Hepatocyte (in vitro differentiated cells): ENCODE data around the gene TMEM38A. TPM values are rescaled to one million over a fixed set of nuclear protein-coding genes. Genes with fewer than 3 reads are reported as not detected.

Source experiments
- DNase-seq: peaks from one replicate; pipeline ENCODE4 v3.0.0-alpha.2; 2016; ENCODE audit warnings: low spot score
- H2AFZ ChIP-seq: fragments of 200-600 bp; sonication (generic); 2 replicates; pipeline ENCODE4 v1.6.0; 2016; ENCODE audit warnings: antibody characterized with exemption, mild to moderate bottlenecking
- H3K27ac ChIP-seq: fragments of 200-600 bp; sonication (generic); 2 replicates; pipeline ENCODE4 v1.5.1; 2016; ENCODE audit warnings: mild to moderate bottlenecking
- H3K27me3 ChIP-seq: fragments of 200-600 bp; sonication (generic); 2 replicates; pipeline ENCODE4 v1.6.1; 2016
- H3K36me3 ChIP-seq: fragments of 200-600 bp; sonication (generic); replicated peaks from 2 replicates; pipeline ENCODE4 v1.5.1; 2016; ENCODE audit warnings: low read depth; ENCODE audit not compliant: insufficient read depth
- H3K4me1 ChIP-seq: fragments of 200-600 bp; sonication (generic); 2 replicates; pipeline ENCODE4 v1.5.1; 2016; ENCODE audit warnings: mild to moderate bottlenecking, moderate library complexity; ENCODE audit not compliant: insufficient read depth
- H3K4me2 ChIP-seq: fragments of 200-600 bp; sonication (generic); 2 replicates; pipeline ENCODE4 v1.6.0; 2016
- H3K4me3 ChIP-seq: fragments of 200-600 bp; sonication (generic); 2 replicates; pipeline ENCODE4 v1.5.1; 2016; ENCODE audit warnings: mild to moderate bottlenecking
- H3K79me2 ChIP-seq: fragments of 200-600 bp; sonication (generic); 2 replicates; pipeline ENCODE4 v1.6.0; 2017; ENCODE audit warnings: mild to moderate bottlenecking
- H3K9me2 ChIP-seq: fragments of 200-600 bp; sonication (generic); replicated peaks from 2 replicates; pipeline ENCODE4 v1.6.0; 2017; ENCODE audit warnings: mild to moderate bottlenecking; ENCODE audit not compliant: insufficient read depth
- H3K9me3 ChIP-seq: fragments of 200-600 bp; sonication (generic); 2 replicates; pipeline ENCODE4 v1.5.1; 2016; ENCODE audit warnings: low read depth, mild to moderate bottlenecking
- H4K20me1 ChIP-seq: fragments of 200-600 bp; sonication (generic); 2 replicates; pipeline ENCODE4 v1.6.0; 2016; ENCODE audit warnings: mild to moderate bottlenecking; ENCODE audit not compliant: insufficient read depth, poor library complexity, severe bottlenecking
- CTCF ChIP-seq: fragments of 200-600 bp; sonication (generic); IDR thresholded peaks from 2 replicates; pipeline ENCODE4 v1.5.1; 2016; ENCODE audit warnings: antibody characterized with exemption, mild to moderate bottlenecking; ENCODE audit not compliant: poor library complexity
- EZH2 ChIP-seq: fragments of 200-600 bp; sonication (generic); IDR thresholded peaks from 2 replicates; pipeline ENCODE4 v1.6.1; 2016; ENCODE audit warnings: antibody characterized with exemption, mild to moderate bottlenecking, borderline replicate concordance
- EZH2phosphoT487 ChIP-seq: fragments of 200-600 bp; sonication (generic); IDR thresholded peaks from one replicate; pipeline ENCODE4 v1.6.1; 2018; ENCODE audit warnings: antibody characterized with exemption, mild to moderate bottlenecking, low read depth, moderate library complexity; ENCODE audit not compliant: unreplicated experiment, severe bottlenecking
- WGBS: methylation state at CpG from one replicate; pipeline ENCODE4 v1.1.6; 2016; ENCODE audit warnings: low lambda C conversion rate; ENCODE audit errors: missing lambda C conversion rate; 5-methylcytosine and 5-hydroxymethylcytosine counted together
- polyA plus RNA-seq: library from polyadenylated mRNA; unstranded; fragments of >200 nt; fragmentation: Nextera tagmentation; extraction: Ambion mirVana; gene quantifications from 2 replicates; pipeline ENCODE4 v1.2.1, GENCODE V29; 2016
- total RNA-seq: library from RNA; depleted of rRNA; stranded (reverse); fragments of >200 nt; gene quantifications from 2 replicates; pipeline ENCODE4 v1.2.3, GENCODE V29; 2014

Gene TMEM38A
- total and polyA plus RNA-seq, 2 experiments from 2014 or later: 10.2 to 10.9 TPM

DNA sequence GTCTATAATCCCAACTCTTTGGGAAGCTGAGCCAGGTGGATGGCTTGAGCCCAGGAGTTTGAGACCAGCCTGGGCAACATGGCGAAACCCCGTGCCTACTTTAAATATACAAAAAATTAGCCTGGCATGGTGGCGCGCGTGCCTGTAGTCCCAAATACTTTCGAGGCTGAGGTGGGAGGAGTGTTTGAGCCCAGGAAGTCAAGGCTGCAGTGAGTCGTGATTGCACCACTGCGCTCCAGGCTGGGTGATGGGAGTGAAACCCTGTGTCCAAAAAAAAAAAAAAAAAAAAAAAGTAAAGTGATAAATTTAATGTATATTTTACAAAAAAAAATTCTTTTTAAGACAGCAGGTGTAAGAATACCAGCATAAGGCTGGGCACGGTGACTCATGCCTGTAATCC lies 17.6 kb downstream of the TMEM38A start:
- H3K79me2 ChIP-seq: no peaks in the 10 kb centered on the region
- H4K20me1 ChIP-seq: no peaks in the 10 kb centered on the region
- H3K27me3 ChIP-seq: no peaks in the 10 kb centered on the region
- no peak overlapping the region for H2AFZ ChIP-seq
- no peaks in the 10 kb centered on the region for H3K9me3 ChIP-seq
- no peaks in the 10 kb centered on the region for H3K4me1 ChIP-seq
- no peaks in the 10 kb centered on the region for H3K9me2 ChIP-seq
- no peak overlapping the region for H3K27ac ChIP-seq
- TF ChIP-seq EZH2phosphoT487: no peak
- no peak for TF ChIP-seq CTCF
- no peak for TF ChIP-seq EZH2
- H3K4me3 ChIP-seq: no peak overlapping the region
- H3K4me2 ChIP-seq: no peak overlapping the region
- no peaks in the 10 kb centered on the region for H3K36me3 ChIP-seq
- DNase-seq: no peak
- 95% methylated on average over 9 of the region's 9 CpGs for whole genome bisulfite sequencing

GRCh38 chr19:16679811-16680210 lies 18.9 kb downstream of the TMEM38A start:
- Histone ChIP-seq H3K4me3 (no peak overlapping the region), H3K27me3 (no peaks in the 10 kb centered on the region), H2AFZ (no peak overlapping the region), H3K27ac (no peak overlapping the region), H3K79me2 (no peaks in the 10 kb centered on the region), H3K9me3 (no peaks in the 10 kb centered on the region), H3K4me2 (no peak overlapping the region), H3K36me3 (no peaks in the 10 kb centered on the region), H3K9me2 (no peaks in the 10 kb centered on the region), H4K20me1 (no peaks in the 10 kb centered on the region), H3K4me1 (no peaks in the 10 kb centered on the region)
- WGBS: 98% methylated on average over 11 of the region's 11 CpGs
- no peak for DNase-seq
- TF ChIP-seq EZH2 (no peak), EZH2phosphoT487 (no peak), CTCF (no peak)

- Histone ChIP-seq H3K9me2 (no peaks in the 10 kb centered on the region), H3K9me3 (no peaks in the 10 kb centered on the region), H3K27ac (no peak overlapping the region), H2AFZ (no peak overlapping the region), H3K4me3 (no peak overlapping the region), H3K36me3 (no peaks in the 10 kb centered on the region), H3K4me2 (no peak overlapping the region), H3K27me3 (no peaks in the 10 kb centered on the region), H4K20me1 (no peaks in the 10 kb centered on the region), H3K79me2 (no peaks in the 10 kb centered on the region), H3K4me1 (peaks cover 3% of the 10 kb centered on the region)
- no peak for DNase-seq
- WGBS: 94% methylated on average over 2 of the region's 2 CpGs
- no peak for TF ChIP-seq CTCF
- no peak for TF ChIP-seq EZH2
- no peak for TF ChIP-seq EZH2phosphoT487
These were observed 21.6 kb downstream of the TMEM38A start for GRCh38 chr19:16682539-16682938.

- H3K4me3 ChIP-seq: no peak overlapping the region
- TF ChIP-seq CTCF: no peak
- no peak for TF ChIP-seq EZH2
- TF ChIP-seq EZH2phosphoT487: no peak
- DNase-seq: no peak
These were observed 23.3 kb downstream of the TMEM38A start for GRCh38 chr19:16684216-16684615.

More at GRCh38 chr19:16684216-16684615, 23.3 kb downstream of the TMEM38A start:
- H3K9me2 ChIP-seq: no peaks in the 10 kb centered on the region
- H2AFZ ChIP-seq: no peak overlapping the region
- no peaks in the 10 kb centered on the region for H3K79me2 ChIP-seq
- H3K9me3 ChIP-seq: no peaks in the 10 kb centered on the region
- H3K36me3 ChIP-seq: no peaks in the 10 kb centered on the region
- H3K27me3 ChIP-seq: no peaks in the 10 kb centered on the region
- H3K27ac ChIP-seq: no peak overlapping the region
- peaks cover 3% of the 10 kb centered on the region for H3K4me1 ChIP-seq
- 94% methylated on average over 3 of the region's 3 CpGs for WGBS
- no peak overlapping the region for H3K4me2 ChIP-seq
- no peaks in the 10 kb centered on the region for H4K20me1 ChIP-seq
